IMR-90 (cell line): ENCODE results near the gene AMOTL1. TPM values are rescaled to one million over a fixed set of nuclear protein-coding genes. Genes with fewer than 3 reads are reported as not detected.

Experiments used
- ATAC-seq: fragments of 200-7000 bp; cut with Tn5 transposase; 2 replicates; pipeline ENCODE4 v1.9.1; 2020; ENCODE audit warnings: low read depth, mild to moderate bottlenecking, moderate library complexity
- BruUV-seq: library from RNA; stranded (reverse); fragments of 400-500 nt; replicated peaks from 2 replicates; lab custom pipeline; 2021; lab: Mats Ljungman, UMichigan
- CTCF ChIA-PET: fragments of 300-600 bp; formaldehyde crosslinking; extraction: SDS; loops from one replicate; lab custom pipeline; 2021; ENCODE audit warnings: antibody characterized with exemption; lab: Yijun Ruan, JAX
- POLR2A ChIA-PET: fragments of 300-600 bp; sonication (Branson Sonifier 250); formaldehyde crosslinking; loops from one replicate; lab custom pipeline; 2022; ENCODE audit warnings: antibody characterized with exemption; ENCODE audit not compliant: unreplicated experiment; lab: Charles Lee
- DNase-seq: peaks from one replicate; pipeline ENCODE4 v3.0.0; 2013
- H2AFZ ChIP-seq: replicated peaks from 2 replicates; pipeline ENCODE3; 2013; ENCODE audit warnings: low read length, mild to moderate bottlenecking; ENCODE audit not compliant: poor library complexity
- H2AK5ac ChIP-seq: 2 replicates; pipeline ENCODE4 v1.6.1; 2013; ENCODE audit warnings: low read depth, low read length, inconsistent platforms
- H2AK9ac ChIP-seq: replicated peaks from 2 replicates; pipeline ENCODE3; 2013; ENCODE audit warnings: mild to moderate bottlenecking, low read depth, low read length, moderate library complexity; ENCODE audit not compliant: poor library complexity
- H2BK120ac ChIP-seq: 2 replicates; pipeline ENCODE4 v1.6.1; 2013; ENCODE audit warnings: low read depth, low read length, inconsistent platforms
- H2BK15ac ChIP-seq: 3 replicates; pipeline ENCODE4 v1.6.1; 2013; ENCODE audit warnings: low read depth, low read length, inconsistent platforms
- H2BK20ac ChIP-seq: 2 replicates; pipeline ENCODE4 v1.6.1; 2013; ENCODE audit warnings: low read depth, mild to moderate bottlenecking, inconsistent platforms, low read length, moderate library complexity
- H2BK5ac ChIP-seq: 2 replicates; pipeline ENCODE4 v1.6.1; 2013; ENCODE audit warnings: mild to moderate bottlenecking, low read depth, low read length, inconsistent platforms; ENCODE audit not compliant: poor library complexity, severe bottlenecking
- H3K14ac ChIP-seq: replicated peaks from 2 replicates; pipeline ENCODE4 v1.6.1; 2013; ENCODE audit warnings: low read depth, low read length, inconsistent platforms
- H3K18ac ChIP-seq: 2 replicates; pipeline ENCODE4 v1.6.1; 2013; ENCODE audit warnings: low read depth, low read length, control low read depth
- H3K23ac ChIP-seq: 2 replicates; pipeline ENCODE4 v1.6.1; 2013; ENCODE audit warnings: low read depth, low read length, inconsistent platforms
- H3K27ac ChIP-seq: 2 replicates; pipeline ENCODE4 v1.5.1; 2013; ENCODE audit warnings: mild to moderate bottlenecking, control low read depth, low read length; ENCODE audit not compliant: insufficient read depth
- H3K27me3 ChIP-seq: 2 replicates; pipeline ENCODE4 v1.6.1; 2013; ENCODE audit warnings: low read length; ENCODE audit not compliant: control insufficient read depth, insufficient read depth
- H3K36me3 ChIP-seq: 2 replicates; pipeline ENCODE4 v1.6.1; 2013; ENCODE audit warnings: low read length, mixed read lengths; ENCODE audit not compliant: control insufficient read depth, insufficient read depth
- H3K4ac ChIP-seq: 2 replicates; pipeline ENCODE4 v1.6.1; 2013; ENCODE audit warnings: low read depth, low read length, inconsistent platforms
- H3K4me1 ChIP-seq: 2 replicates; pipeline ENCODE4 v1.6.1; 2013; ENCODE audit warnings: low read length, mixed read lengths; ENCODE audit not compliant: control insufficient read depth, insufficient read depth
- H3K4me2 ChIP-seq: 2 replicates; pipeline ENCODE4 v1.6.1; 2013; ENCODE audit warnings: low read depth, mild to moderate bottlenecking, control low read depth, low read length, moderate library complexity
- H3K4me3 ChIP-seq: 2 replicates; pipeline ENCODE4 v1.5.1; 2013; ENCODE audit warnings: low read depth, mild to moderate bottlenecking, control low read depth, low read length, moderate library complexity; ENCODE audit not compliant: insufficient read depth
- H3K56ac ChIP-seq: 2 replicates; pipeline ENCODE4 v1.6.1; 2013; ENCODE audit warnings: low read length, inconsistent platforms; ENCODE audit not compliant: insufficient read depth; ENCODE audit errors: extremely low read depth
- H3K79me1 ChIP-seq, 2 experiments: 2 replicates each; pipeline ENCODE4 v1.6.1; 2013; ENCODE audit warnings: low read length in 2 of 2, inconsistent platforms in 1 of 2, low read depth in 1 of 2
- H3K9ac ChIP-seq: 2 replicates; pipeline ENCODE4 v1.6.1; 2013; ENCODE audit warnings: low read depth, low read length, control low read depth
- H3K9me1 ChIP-seq: 2 replicates; pipeline ENCODE4 v1.6.1; 2013; ENCODE audit warnings: low read length, inconsistent platforms; ENCODE audit not compliant: insufficient read depth
- H3K9me3 ChIP-seq: 2 replicates; pipeline ENCODE4 v1.6.1; 2013; ENCODE audit warnings: low read length; ENCODE audit not compliant: control insufficient read depth, insufficient read depth
- H4K20me1 ChIP-seq: 2 replicates; pipeline ENCODE4 v1.6.1; 2013; ENCODE audit warnings: low read length, inconsistent platforms; ENCODE audit not compliant: insufficient read depth
- H4K5ac ChIP-seq: 2 replicates; pipeline ENCODE4 v1.6.1; 2013; ENCODE audit warnings: mild to moderate bottlenecking, low read depth, low read length, control low read depth
- H4K8ac ChIP-seq, 2 experiments: 2 replicates each; pipeline ENCODE4 v1.6.1; 2013; ENCODE audit warnings: low read depth in 2 of 2, low read length in 2 of 2, control low read depth in 1 of 2, inconsistent platforms in 1 of 2
- H4K91ac ChIP-seq: 2 replicates; pipeline ENCODE4 v1.6.1; 2013; ENCODE audit warnings: low read depth, low read length, inconsistent platforms; ENCODE audit not compliant: insufficient read depth
- CHD1 ChIP-seq: IDR thresholded peaks from 2 replicates; pipeline ENCODE4 v1.6.1; 2012; ENCODE audit warnings: low read depth, low read length, improper control_type of control experiment
- MXI1 ChIP-seq: IDR thresholded peaks from 2 replicates; pipeline ENCODE4 v1.6.1; 2012; ENCODE audit warnings: low read depth, mild to moderate bottlenecking, low read length, moderate library complexity, borderline replicate concordance
- WGBS, 2 experiments: methylation state at CpG; one replicate each; pipeline versions ENCODE4 v1.1.5 to v1.1.7; 2013; ENCODE audit warnings: missing lambda C conversion rate in 2 of 2; ENCODE audit not compliant: insufficient read length in 1 of 2; ENCODE audit errors: extremely low coverage in 2 of 2; 5-methylcytosine and 5-hydroxymethylcytosine counted together
- dilution Hi-C: fragments of 300-500 bp; cut with HindIII; formaldehyde crosslinking; loops from one replicate; pipeline ENCODE4 v1.14.3; 2018; ENCODE audit warnings: low sequenced_read_pairs; ENCODE audit not compliant: unreplicated experiment
- in situ Hi-C: fragments of 300-500 bp; cut with MboI; formaldehyde crosslinking; loops from 3 replicates; pipeline ENCODE4 v1.14.3; 2019; ENCODE audit warnings: low sequenced_read_pairs, inconsistent platforms, mixed read lengths
- intact Hi-C: fragments of 100-400 bp; cut with micrococcal nuclease; formaldehyde crosslinking; loops from 2 replicates; pipeline ENCODE4 v1.10.0; 2022
- polyA plus RNA-seq, 3 experiments: library from polyadenylated mRNA; depleted of rRNA; stranded (reverse); fragments of >200 nt; gene quantifications; 2 replicates each; pipeline ENCODE4 v1.2.3, GENCODE V29; 2012; ENCODE audit warnings: low replicate concordance in 1 of 3
- total RNA-seq: library from RNA; depleted of rRNA; stranded (reverse); fragments of >200 nt; gene quantifications from 2 replicates; pipeline ENCODE4 v1.2.3, GENCODE V29; 2012

Gene AMOTL1
- total and polyA plus RNA-seq, 2 of the 4 experiments (the other 2 are of a cell fraction), result 18.6 to 49.5 TPM

GRCh38 chr11:94742665-94743064 lies 25.5 kb upstream of the AMOTL1 start:
- in situ Hi-C loops, result no loop called here
- no peaks in the 10 kb centered on the region for H3K79me1 ChIP-seq
- no peak overlapping the region for H3K18ac ChIP-seq
- H3K14ac ChIP-seq, result no peak overlapping the region
- BruUV-seq, result no TSS peak
- no peak overlapping the region for H3K23ac ChIP-seq
- no peak overlapping the region for H2BK5ac ChIP-seq
- H3K9me1 ChIP-seq, result peaks cover 11% of the 10 kb centered on the region
- H3K4ac ChIP-seq, result no peak overlapping the region
- H3K4me1 ChIP-seq, result peaks cover 7% of the 10 kb centered on the region
- H3K9ac ChIP-seq, result no peak overlapping the region
- no peak overlapping the region for H3K4me3 ChIP-seq
- H3K4me2 ChIP-seq, result no peak overlapping the region
- H3K27ac ChIP-seq, result no peak overlapping the region
- H4K5ac ChIP-seq, result no peak overlapping the region
- WGBS, 2 experiments, result no CpG with 5 or more reads among the region's 2 CpGs
- no peak for TF ChIP-seq MXI1
- TF ChIP-seq CHD1, result no peak
- no peaks in the 10 kb centered on the region for H4K20me1 ChIP-seq
- H3K9me3 ChIP-seq, result no peaks in the 10 kb centered on the region
- no peak overlapping the region for H2AK5ac ChIP-seq
- ATAC-seq, result no peak
- H2BK120ac ChIP-seq, result no peak overlapping the region
- H2BK15ac ChIP-seq, result no peak overlapping the region
- intact Hi-C loops, result no loop called here
- no peaks in the 10 kb centered on the region for H3K36me3 ChIP-seq
- H4K91ac ChIP-seq, result no peak overlapping the region
- DNase-seq, result no peak
- no peak overlapping the region for H3K56ac ChIP-seq
- dilution Hi-C loops, result no loop called here
- CTCF ChIA-PET, result interaction anchor here (0.7 to 2.1 kb wide), 3 partner anchors 12 to 53 kb away, joined by 5 to 8 read pairs (median 5); no protein-coding TSS in a partner anchor
- H2BK20ac ChIP-seq, result no peak overlapping the region
- POLR2A ChIA-PET, result no interaction called here
- H2AFZ ChIP-seq, result no peak overlapping the region
- no peak overlapping the region for H4K8ac ChIP-seq
- no peaks in the 10 kb centered on the region for H3K27me3 ChIP-seq
- no peak overlapping the region for H2AK9ac ChIP-seq
